GM18498 (cell line): ENCODE results near the gene PAQR4.

Experiments used
- ATAC-seq: cut with Tn5 transposase; IDR thresholded peaks from one replicate; pipeline ENCODE4 v1.9.1; 2021; ENCODE audit warnings: mild to moderate bottlenecking, moderate library complexity; ENCODE audit not compliant: unreplicated experiment

PAQR4 gene

GRCh38 chr16:3003582-3004270, 34.6 kb downstream of the PAQR4 start:
- peak; percentile 98 for ATAC-seq

GRCh38 chr16:3004319-3004718, 35.2 kb downstream of the PAQR4 start:
- no peak for ATAC-seq

GRCh38 chr16:3004781-3005284, 35.7 kb downstream of the PAQR4 start:
- no peak for ATAC-seq

- ATAC-seq = no peak
These were observed 38.2 kb downstream of the PAQR4 start for GRCh38 chr16:3007059-3007956.

GRCh38 chr16:3007957-3008689, 39.0 kb downstream of the PAQR4 start:
- no peak for ATAC-seq

GRCh38 chr16:3008690-3009037, 39.5 kb downstream of the PAQR4 start:
- no peak for ATAC-seq

- ATAC-seq = no peak
These were observed 40.6 kb downstream of the PAQR4 start for GRCh38 chr16:3009568-3010390.

- no peak for ATAC-seq
These were observed 41.4 kb downstream of the PAQR4 start for GRCh38 chr16:3010510-3010909.

- no peak for ATAC-seq
These were observed 43.1 kb downstream of the PAQR4 start for GRCh38 chr16:3012246-3012645.

- ATAC-seq = no peak
These were observed 43.8 kb downstream of the PAQR4 start, which contains the start of gene CLDN9 for GRCh38 chr16:3012828-3013420. TSS of gene CLDN9 (plus strand) at chr16:3012923. CDS start at chr16:3013363, 440 bp downstream.

GRCh38 chr16:3013491-3013951, 44.4 kb downstream of the PAQR4 start:
- no peak for ATAC-seq

- ATAC-seq = no peak
These were observed 45.0 kb downstream of the PAQR4 start for GRCh38 chr16:3013998-3014690.

GRCh38 chr16:3014971-3015370, 45.8 kb downstream of the PAQR4 start:
- no peak for ATAC-seq

- no peak for ATAC-seq
These were observed 46.8 kb downstream of the PAQR4 start for GRCh38 chr16:3015865-3016521.

- ATAC-seq = no peak
These were observed 48.2 kb downstream of the PAQR4 start for GRCh38 chr16:3017344-3017743.

- no peak for ATAC-seq
These were observed 48.8 kb downstream of the PAQR4 start, which contains the start of gene CLDN6 for GRCh38 chr16:3017794-3018506. TSS of gene CLDN6 (minus strand) at chr16:3018183. CDS start at chr16:3016021, 2,162 bp downstream.

- ATAC-seq = no peak
These were observed 50.6 kb downstream of the PAQR4 start for GRCh38 chr16:3019594-3020246.

GRCh38 chr16:3020247-3020603, 51.1 kb downstream of the PAQR4 start, which contains the start of gene TNFRSF12A:
TSS of gene TNFRSF12A (plus strand) at chr16:3020368. CDS start at chr16:3020398, 30 bp downstream.
- no peak for ATAC-seq
